HG02970 (cell line): ENCODE measurements around the gene FKTN.

ENCODE experiments used
- ATAC-seq: cut with Tn5 transposase; IDR thresholded peaks from one replicate; pipeline ENCODE4 v1.9.1; 2021; ENCODE audit warnings: mild to moderate bottlenecking, moderate library complexity, moderate number of reproducible peaks; ENCODE audit not compliant: unreplicated experiment, low FRiP score

The FKTN gene

GRCh38 chr9:105673850-105674387, 116.0 kb downstream of the FKTN start:
- ATAC-seq: no peak

DNA sequence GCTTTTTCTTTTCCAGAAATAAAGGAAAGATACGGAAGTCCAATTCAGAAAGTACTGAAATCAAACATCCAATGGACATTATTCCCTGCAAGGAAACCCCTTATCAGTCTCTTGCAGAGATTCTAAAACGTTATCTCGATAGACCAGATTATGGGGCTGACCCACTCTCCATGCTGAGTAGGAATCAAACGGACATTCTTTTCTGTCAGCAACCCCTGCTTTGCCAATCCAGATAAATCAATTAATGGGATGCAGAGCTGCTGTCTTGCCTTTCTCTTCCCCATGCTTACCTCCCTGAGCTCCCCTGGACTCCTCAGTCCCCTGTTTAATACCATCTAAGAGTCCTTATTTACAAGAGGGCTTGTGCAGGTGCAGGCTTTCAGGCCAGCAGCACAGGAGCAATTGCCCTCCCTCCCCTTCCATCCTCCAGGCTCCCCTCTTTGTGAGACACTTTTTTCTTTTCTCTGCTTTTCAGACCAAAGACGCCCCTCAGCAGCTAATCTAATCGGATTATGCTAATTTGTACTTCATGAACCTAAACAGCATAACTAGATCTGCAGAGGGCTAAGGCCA, 118.5 kb downstream of the FKTN start:
- ATAC-seq: no peak

DNA sequence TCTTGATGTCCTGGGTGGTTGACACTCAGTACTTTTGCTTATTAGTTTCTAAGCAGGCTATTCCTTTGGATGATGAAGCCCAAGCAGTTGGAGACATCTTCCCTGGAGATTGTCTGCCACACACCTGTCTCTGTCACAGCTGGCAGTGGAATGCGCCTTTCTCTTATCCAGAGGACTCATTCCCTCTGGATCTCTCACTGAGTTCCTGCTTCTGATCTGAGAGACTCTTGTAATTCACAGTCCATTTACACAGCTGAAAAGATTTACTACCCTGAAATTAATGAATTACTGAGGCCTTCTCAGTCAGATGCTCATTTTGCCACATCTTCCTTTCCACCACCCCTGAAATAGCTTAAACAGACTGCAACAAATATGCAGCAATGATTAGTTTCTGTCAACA, 120.2 kb downstream of the FKTN start:
- no peak for ATAC-seq

- ATAC-seq: no peak
Observed at GRCh38 chr9:105678781-105679180, 120.8 kb downstream of the FKTN start.

DNA sequence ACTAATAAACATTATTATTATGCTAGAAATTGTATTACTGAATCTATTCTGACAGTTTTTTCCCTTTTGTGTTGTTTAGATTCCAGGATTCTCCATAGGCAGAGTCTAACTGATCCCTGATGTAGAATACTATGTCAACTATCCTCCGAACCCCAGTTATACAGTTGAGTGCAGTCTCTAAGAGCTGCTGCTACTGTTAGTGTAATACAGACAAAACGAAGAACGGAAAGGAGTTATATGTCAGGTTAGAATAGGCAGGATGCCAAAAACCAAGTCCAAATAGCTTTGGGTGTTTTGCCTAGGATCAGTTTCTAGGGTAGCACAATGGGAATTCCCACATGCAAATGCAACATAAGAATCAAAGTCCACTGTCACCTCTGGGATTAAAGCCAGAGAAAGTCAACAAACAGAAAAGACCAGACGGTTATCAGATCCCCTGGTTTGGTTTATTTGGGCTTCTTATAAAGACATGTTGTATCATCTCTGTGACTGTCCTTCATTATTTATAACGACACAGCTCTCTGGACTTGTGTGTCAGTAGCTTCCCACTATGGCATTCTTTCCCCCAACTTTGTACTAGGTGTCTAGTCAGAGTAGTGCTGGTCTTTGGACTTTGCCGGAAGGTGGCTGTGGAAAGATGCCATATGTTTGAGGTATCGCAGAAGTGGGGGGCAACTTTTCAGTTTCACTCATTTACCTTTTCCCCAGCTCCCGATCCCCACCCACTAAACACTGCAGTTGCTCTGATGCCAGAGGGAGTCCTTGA, 121.5 kb downstream of the FKTN start:
- ATAC-seq: no peak

- no peak for ATAC-seq
Observed at GRCh38 chr9:105681313-105681712, 123.4 kb downstream of the FKTN start.

GRCh38 chr9:105681724-105682123, 123.8 kb downstream of the FKTN start:
- ATAC-seq: no peak

- ATAC-seq: no peak
Observed at GRCh38 chr9:105683688-105684275, 125.9 kb downstream of the FKTN start.

- ATAC-seq: no peak
Observed at GRCh38 chr9:105686936-105687335, 129.0 kb downstream of the FKTN start.
